GM18505 (cell line): Measurements from ENCODE around the gene AMIGO2.

Experiments
- ATAC-seq: cut with Tn5 transposase; IDR thresholded peaks from one replicate; pipeline ENCODE4 v1.9.1; 2021; ENCODE audit not compliant: unreplicated experiment
- POLR2A ChIP-seq: IDR thresholded peaks from 4 replicates; pipeline ENCODE4 v1.6.1; 2011; ENCODE audit warnings: borderline replicate concordance; ENCODE audit not compliant: insufficient read depth, insufficient read length; ENCODE audit errors: extremely low read depth

The AMIGO2 gene

GRCh38 chr12:47082796-47083621 lies 3.2 kb upstream of the AMIGO2 start:
- TF ChIP-seq POLR2A: no peak
- ATAC-seq: no peak

DNA sequence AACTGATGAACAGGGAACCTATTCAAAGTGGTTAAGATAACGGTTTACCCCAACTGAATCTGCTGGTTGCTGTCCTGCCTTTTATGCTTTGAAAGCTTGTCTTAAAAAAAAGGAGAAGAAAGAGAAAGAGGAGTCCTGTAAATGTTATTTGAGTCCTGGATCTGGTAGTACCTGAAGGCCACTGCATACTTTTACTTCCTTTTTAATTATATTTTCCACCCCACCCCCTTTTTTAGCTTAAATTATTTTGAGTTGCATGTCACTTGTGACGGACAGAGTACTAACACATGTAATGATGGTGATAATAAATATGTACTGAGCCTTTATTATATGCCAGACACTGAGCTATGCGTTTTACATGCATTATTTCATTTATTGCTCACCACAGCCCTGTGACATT lies 2.5 kb upstream of the AMIGO2 start:
- TF ChIP-seq POLR2A: no peak
- no peak for ATAC-seq

DNA sequence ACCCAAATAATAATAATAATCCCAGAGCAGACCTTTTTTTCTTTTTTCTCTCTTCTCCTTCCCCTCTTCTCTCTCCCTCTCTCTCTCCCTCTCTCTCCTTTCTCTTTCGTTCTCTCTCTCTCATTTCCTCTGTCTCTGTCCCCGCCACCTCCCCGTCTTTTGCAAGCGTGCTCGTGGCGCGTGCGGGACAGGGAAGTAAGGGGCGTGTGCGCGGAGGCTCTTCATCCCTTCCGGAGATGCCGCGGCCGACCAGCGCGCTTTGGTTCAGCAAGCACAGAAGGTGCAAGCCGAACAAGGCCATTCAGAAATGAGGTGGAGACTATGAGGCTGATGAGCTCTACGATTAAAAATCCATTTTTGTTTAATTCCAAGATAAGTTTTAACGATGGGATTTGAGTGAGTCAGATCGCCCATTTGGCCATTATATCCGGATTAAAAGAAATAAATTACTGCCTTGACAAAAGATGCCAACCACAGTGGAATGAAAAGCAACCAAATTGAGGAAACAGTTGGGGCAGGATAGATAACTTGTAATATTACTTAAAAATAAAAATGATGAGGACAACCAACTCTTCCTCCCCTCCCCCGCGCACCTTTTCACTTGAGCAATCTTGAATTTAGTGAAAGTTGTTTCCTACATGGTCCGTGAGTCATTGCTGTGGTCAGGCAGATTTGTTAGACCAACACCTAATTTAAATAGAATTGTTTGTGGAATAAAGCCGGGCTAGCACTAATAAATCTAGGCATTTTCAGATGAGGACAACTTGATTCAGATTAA lies 1.2 kb upstream of the AMIGO2 start:
- no peak for ATAC-seq
- no peak for TF ChIP-seq POLR2A

DNA sequence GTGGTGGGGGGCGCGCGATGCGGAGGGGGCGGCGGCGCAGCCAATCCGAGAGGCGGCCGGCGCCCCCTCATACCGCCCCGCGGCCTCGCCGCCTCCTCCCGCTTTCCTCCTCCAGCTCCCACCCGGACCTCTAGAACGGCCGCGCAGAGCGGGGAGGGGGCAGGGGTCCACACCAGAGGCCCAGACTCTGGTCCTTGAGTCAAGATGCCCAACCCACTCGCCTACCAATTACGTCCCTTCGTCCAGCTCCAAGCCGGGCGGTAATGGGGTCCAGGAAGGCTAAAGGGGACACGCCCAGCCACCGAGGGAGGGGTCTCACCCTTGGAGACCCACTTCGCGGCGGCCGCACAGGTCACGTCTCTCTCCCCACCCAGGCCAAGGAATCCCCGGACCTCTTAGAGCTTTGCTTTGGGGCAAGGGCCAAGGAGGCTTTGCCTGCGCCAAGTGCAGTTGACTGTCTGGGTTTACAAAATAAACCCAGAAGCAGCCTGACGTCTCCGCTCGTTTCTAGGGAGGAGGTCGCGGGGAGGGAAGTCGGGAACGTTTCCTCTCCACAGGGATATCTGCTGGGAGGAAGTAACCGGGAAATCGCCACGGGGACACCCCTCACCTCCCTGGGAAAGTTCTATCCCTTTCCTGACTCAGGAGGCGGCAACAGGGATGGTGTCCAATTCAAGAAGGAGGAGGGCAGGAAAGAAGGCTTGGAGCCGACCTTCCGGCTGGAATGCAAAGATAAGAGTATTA lies 394 bp upstream of the AMIGO2 start:
- ATAC-seq: peak; percentile 31
- TF ChIP-seq POLR2A: no peak

DNA sequence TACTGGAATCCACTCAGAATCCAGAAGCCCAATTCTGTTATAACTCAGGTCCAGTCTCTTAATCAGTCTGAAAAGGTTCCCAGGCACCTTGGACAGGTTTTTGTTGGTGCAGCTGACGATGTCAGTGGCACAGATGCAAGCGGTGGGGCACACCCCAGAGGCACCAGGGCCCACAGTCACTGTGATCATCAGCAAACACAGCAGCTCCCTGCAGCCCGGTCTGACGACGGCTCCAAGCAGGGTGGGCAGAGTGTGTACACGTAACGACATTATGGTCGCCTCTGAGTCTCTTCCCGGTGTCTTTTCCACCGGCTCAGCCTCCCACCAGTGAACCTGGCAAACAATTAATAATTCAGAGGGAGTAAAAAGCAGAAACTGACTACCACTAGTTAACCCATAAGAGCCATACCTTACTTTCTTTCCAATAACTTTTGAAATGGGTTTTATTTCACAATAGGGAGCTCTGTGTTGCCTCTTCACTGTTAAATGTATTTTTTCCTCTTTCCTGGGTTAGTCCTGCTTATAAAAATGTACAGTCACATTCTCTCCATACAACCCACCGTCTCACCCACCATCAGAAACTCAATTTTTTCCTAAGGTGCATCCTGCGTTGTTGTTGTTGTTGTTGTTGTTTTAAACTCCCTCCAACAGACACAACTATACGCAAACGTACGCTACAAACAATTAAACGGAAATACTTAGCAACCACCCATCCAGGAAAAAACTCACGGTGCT lies 859 bp downstream of the AMIGO2 start:
- TF ChIP-seq POLR2A: no peak
- ATAC-seq: no peak

DNA sequence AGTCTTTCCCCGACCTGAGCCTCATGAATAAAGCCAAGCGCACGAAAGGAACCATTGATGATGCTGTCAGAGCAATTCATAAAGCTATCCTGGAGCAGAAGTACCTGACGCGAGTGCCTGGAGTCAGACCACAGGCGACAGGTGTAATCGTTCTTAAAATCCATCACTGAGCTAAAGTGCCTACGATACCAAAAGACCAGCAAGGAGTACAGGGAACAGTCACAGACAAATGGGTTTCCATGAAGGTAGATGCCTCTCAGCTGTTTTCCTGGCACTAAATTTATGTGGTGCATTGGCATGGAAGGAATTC lies 1.7 kb downstream of the AMIGO2 start:
- ATAC-seq: no peak

GRCh38 chr12:47077206-47078085 lies 2.3 kb downstream of the AMIGO2 start:
- TF ChIP-seq POLR2A: no peak
- ATAC-seq: no peak

More for the DNA sequence above, 1.7 kb downstream of the AMIGO2 start:
- no peak for TF ChIP-seq POLR2A

DNA sequence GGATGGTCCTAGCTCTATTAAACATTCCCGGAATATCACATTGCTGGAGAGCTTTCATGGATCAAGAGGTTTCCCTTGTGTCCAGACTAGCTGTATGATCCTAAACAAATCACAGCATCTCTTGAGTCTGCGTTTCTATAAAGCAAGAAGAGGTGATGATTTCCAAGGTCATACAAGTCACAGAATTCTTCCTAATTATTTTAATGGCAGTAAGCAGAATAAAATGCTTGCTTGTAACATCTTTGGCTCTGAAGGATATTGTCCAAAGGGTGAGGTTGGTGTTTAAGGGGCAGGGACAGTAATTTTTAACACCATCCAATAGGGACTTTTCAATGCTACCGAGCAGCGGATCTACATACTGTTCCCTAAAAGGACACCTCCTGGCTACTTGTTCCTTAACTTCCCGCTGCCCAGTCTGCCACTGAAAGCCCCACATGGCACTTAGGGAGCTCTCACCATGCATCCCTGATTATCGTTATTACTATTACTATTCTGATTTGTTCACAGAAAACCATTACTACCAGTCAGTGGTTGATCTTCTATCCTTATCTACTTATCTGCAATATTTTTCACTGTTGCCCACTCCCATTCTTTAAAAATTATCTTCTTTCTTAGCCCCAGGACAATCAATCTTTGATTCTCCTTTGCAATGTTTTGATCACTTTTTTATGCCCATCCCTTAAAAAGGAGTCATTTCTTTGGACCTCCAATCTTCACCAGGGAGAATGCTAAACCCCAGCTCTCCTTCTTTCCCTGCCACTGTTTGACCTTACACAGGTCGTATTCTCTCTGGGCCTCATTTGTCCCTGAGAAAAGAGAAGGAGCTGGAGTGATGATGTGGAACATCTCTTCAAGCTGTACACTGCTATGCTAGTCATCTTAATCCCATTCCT lies 4.3 kb downstream of the AMIGO2 start:
- TF ChIP-seq POLR2A: no peak
- no peak for ATAC-seq

- no peak for ATAC-seq
- TF ChIP-seq POLR2A: no peak
Observed at GRCh38 chr12:47074757-47075156, 5.0 kb downstream of the AMIGO2 start.

GRCh38 chr12:47073951-47074350 lies 5.8 kb downstream of the AMIGO2 start:
- no peak for ATAC-seq
- TF ChIP-seq POLR2A: no peak

- TF ChIP-seq POLR2A: no peak
- ATAC-seq: no peak
Observed at GRCh38 chr12:47071241-47071852, 8.4 kb downstream of the AMIGO2 start.
